GM12875 (cell line): ENCODE data around the gene BLOC1S5.
"Not testable (repeated sequence)": the region's sequence is repeated elsewhere in the genome, so short reads cannot be mapped to it uniquely, and the experiment has no call there.

Source experiments
- H3K4me3 ChIP-seq: one replicate; pipeline ENCODE4 v1.5.1; 2011; ENCODE audit warnings: low read depth, low read length, control low read depth
- CTCF ChIP-seq: IDR thresholded peaks from 2 replicates; pipeline ENCODE4 v1.5.1; 2011; ENCODE audit warnings: low read depth, mild to moderate bottlenecking, control low read depth, inconsistent platforms, low read length, moderate library complexity, borderline replicate concordance; ENCODE audit not compliant: insufficient read depth

BLOC1S5 gene

GRCh38 chr6:7996538-7997111, 67.6 kb downstream of the BLOC1S5 start:
- no peak overlapping the region for H3K4me3 ChIP-seq
- no peak for TF ChIP-seq CTCF

GRCh38 chr6:7993952-7994351, 70.2 kb downstream of the BLOC1S5 start:
- H3K4me3 ChIP-seq: no peak overlapping the region
- TF ChIP-seq CTCF: no peak

GRCh38 chr6:7993399-7993798, 70.8 kb downstream of the BLOC1S5 start:
- H3K4me3 ChIP-seq: no peak overlapping the region
- TF ChIP-seq CTCF: no peak

GRCh38 chr6:7992002-7992815, 72.0 kb downstream of the BLOC1S5 start:
- H3K4me3 ChIP-seq: no peak overlapping the region
- peak; percentile 37; the same call in 1 of the 2 replicates for TF ChIP-seq CTCF

GRCh38 chr6:7991536-7991935, 72.7 kb downstream of the BLOC1S5 start:
- no peak for TF ChIP-seq CTCF
- no peak overlapping the region for H3K4me3 ChIP-seq

- no peak for TF ChIP-seq CTCF
- no peak overlapping the region for H3K4me3 ChIP-seq
These were observed 78.0 kb downstream of the BLOC1S5 start for GRCh38 chr6:7986219-7986618.

GRCh38 chr6:7983967-7984366, 80.2 kb downstream of the BLOC1S5 start:
- not testable (repeated sequence) for H3K4me3 ChIP-seq
